HL-60/S4 treated with retinoic acid at 250 ng/mL for 4 days and 3 days (cell line): Measurements from ENCODE around the gene UBE2E2.

Source experiments
- in situ Hi-C: fragments of 300-500 bp; cut with MboI; formaldehyde crosslinking; loops from 2 replicates; pipeline ENCODE4 v1.7.0; 2022; ENCODE audit warnings: low sequenced_read_pairs

Gene UBE2E2

GRCh38 chr3:23435318-23435717 is 232.2 kb downstream of the UBE2E2 start:
- in situ Hi-C loops = no loop called here

- in situ Hi-C loops = no loop called here
Measured at GRCh38 chr3:23435904-23436303, 232.8 kb downstream of the UBE2E2 start.

GRCh38 chr3:23437484-23438145 is 234.5 kb downstream of the UBE2E2 start:
- in situ Hi-C loops = no loop called here

GRCh38 chr3:23438657-23439056 is 235.5 kb downstream of the UBE2E2 start:
- in situ Hi-C loops = no loop called here

- in situ Hi-C loops = no loop called here
Measured at GRCh38 chr3:23439080-23439479, 236.0 kb downstream of the UBE2E2 start.

- in situ Hi-C loops = no loop called here
Measured at GRCh38 chr3:23440416-23441294, 237.5 kb downstream of the UBE2E2 start.

- in situ Hi-C loops = no loop called here
Measured at GRCh38 chr3:23442598-23443383, 239.7 kb downstream of the UBE2E2 start.

GRCh38 chr3:23444386-23444785 is 241.3 kb downstream of the UBE2E2 start:
- in situ Hi-C loops = no loop called here

- in situ Hi-C loops = no loop called here
Measured at GRCh38 chr3:23446301-23446700, 243.2 kb downstream of the UBE2E2 start.

- in situ Hi-C loops = no loop called here
Measured at GRCh38 chr3:23448998-23449537, 245.9 kb downstream of the UBE2E2 start.

GRCh38 chr3:23450051-23450450 is 246.9 kb downstream of the UBE2E2 start:
- in situ Hi-C loops = no loop called here

- in situ Hi-C loops = no loop called here
Measured at GRCh38 chr3:23450806-23451205, 247.7 kb downstream of the UBE2E2 start.

GRCh38 chr3:23452408-23452807 is 249.3 kb downstream of the UBE2E2 start:
- in situ Hi-C loops = no loop called here

- in situ Hi-C loops = no loop called here
Measured at GRCh38 chr3:23455084-23455483, 252.0 kb downstream of the UBE2E2 start.

- in situ Hi-C loops = no loop called here
Measured at GRCh38 chr3:23455775-23456174, 252.6 kb downstream of the UBE2E2 start.

- in situ Hi-C loops = no loop called here
Measured at GRCh38 chr3:23457697-23458096, 254.6 kb downstream of the UBE2E2 start.

- in situ Hi-C loops = no loop called here
Measured at GRCh38 chr3:23459465-23459864, 256.3 kb downstream of the UBE2E2 start.

GRCh38 chr3:23459889-23460546 is 256.9 kb downstream of the UBE2E2 start:
- in situ Hi-C loops = no loop called here

GRCh38 chr3:23461069-23461468 is 257.9 kb downstream of the UBE2E2 start:
- in situ Hi-C loops = no loop called here

GRCh38 chr3:23463791-23464190 is 260.7 kb downstream of the UBE2E2 start:
- in situ Hi-C loops = no loop called here

- in situ Hi-C loops = no loop called here
Measured at GRCh38 chr3:23465569-23465968, 262.4 kb downstream of the UBE2E2 start.
